Measurements from ENCODE around the gene RAB8B.

GRCh38 chr15:63211549-63211948, 22.1 kb downstream of the RAB8B start:
- TF ChIP-seq EZH2 (optimal IDR thresholded peaks at IDR 0.05; ENCODE audit: low read depth, low read length) (no peak), CTCF (IDR thresholded peaks at IDR 0.05; ENCODE audit: low read length) (no peak)

All from MM.1S (cell line).